ENCODE measurements around the gene SAG.
"Not testable (repeated sequence)": the region's sequence is repeated elsewhere in the genome, so short reads cannot be mapped to it uniquely, and the experiment has no call there.

Gene SAG

GRCh38 chr2:233358335-233358734 is 50.7 kb downstream of the SAG start:
- DNase-seq, result no peak

DNA sequence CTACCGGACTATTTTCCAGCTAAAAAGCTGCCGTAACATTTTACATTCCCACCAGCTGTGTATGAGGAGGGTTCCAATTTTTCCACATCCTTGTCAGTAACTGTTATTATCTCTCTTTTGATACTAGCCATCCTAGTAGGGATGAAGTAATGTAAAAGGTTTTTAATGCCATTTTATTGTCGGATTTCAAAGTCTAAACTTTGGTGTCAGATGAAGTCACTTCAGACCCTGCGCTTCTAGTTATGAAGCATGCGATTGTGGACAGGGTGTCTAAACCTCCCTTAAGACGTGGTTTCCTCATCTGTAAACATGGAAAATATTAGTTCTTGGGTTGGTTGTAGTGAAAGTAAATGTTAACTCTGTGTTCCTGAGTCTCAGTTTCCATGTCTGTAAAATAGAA is 51.3 kb downstream of the SAG start:
- no peak for DNase-seq

GRCh38 chr2:233359823-233360222 is 52.2 kb downstream of the SAG start:
- no peak for DNase-seq

DNA sequence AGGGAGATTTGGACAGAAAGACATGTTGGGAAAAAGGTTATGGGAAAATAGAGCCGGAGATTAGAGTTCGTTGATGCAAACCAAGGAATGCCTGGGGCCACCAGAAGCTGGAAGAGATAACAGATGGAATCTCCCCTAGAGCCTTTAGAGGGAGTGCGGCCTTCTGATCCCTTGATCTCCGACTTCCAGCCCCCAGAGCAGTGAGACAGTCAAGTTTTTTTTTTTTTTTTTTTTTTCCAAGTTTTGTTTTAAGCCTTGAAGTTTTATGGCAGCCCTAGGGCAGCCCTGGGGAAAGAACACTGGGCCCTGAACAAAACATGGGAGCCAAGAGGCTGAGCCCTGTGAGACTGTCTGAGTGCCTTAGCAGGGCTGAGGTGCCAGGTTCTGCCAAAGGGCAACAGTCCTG is 53.2 kb downstream of the SAG start:
- no peak for DNase-seq

DNA sequence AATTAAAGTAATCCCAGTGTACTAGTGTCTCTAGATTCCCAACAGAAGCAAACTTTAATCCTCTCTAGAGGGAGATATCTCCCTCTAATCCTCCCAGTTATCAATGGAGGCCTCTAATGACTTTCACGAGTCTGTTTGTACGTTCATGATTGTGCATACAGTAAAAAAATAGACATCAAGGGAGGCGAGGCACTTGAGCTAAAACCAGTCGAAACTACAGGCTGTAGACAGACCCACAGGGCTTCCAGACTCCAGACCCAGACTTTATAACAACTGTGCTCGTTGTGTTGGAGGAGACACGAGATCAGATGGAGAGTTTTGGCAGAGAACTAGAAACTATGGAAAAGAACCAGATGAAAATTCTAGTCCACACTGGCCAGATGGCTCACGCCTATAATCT is 53.7 kb downstream of the SAG start:
- DNase-seq, result no peak

DNA sequence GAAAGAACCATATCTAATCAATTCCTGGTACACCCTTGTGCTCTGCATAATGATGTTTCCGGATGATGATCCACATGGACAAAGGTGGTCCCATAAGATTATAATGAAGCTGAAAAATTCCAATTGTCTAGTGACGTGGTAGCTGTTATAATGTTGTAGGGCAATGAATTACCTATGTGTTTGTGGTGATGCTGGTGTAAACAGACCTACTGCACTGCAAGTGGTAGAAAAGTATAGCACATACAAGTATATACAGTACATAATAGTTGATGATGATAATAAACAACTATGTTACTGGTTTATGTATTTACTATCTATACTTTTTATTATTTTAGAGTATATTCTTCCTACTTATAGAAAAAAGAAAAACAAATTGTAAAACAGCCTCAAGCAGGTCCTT is 55.1 kb downstream of the SAG start:
- no peak for DNase-seq

GRCh38 chr2:233363744-233364235 is 56.2 kb downstream of the SAG start:
- DNase-seq, result no peak

- no peak for DNase-seq
Measured at GRCh38 chr2:233365861-233366520, 58.4 kb downstream of the SAG start.

DNA sequence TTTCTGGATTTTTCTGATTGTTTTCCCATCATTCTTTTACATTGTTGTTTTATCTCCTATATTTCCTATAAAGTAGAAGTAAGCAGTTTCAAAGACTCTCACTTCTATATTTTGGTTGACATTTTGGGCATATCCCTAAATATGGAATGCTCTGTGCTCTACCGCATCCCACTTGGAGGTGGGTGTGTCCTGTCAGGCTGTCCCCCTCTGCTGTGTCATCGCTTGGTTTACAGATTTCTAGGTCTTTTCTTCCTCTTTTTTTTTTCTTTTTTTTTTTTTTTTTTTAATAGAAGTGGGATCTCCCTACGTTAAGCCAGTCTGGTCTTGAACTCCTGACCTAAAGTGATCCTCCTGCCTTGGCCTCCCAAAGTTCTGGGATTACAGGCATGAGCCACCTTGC is 60.0 kb downstream of the SAG start:
- DNase-seq, result no peak

DNA sequence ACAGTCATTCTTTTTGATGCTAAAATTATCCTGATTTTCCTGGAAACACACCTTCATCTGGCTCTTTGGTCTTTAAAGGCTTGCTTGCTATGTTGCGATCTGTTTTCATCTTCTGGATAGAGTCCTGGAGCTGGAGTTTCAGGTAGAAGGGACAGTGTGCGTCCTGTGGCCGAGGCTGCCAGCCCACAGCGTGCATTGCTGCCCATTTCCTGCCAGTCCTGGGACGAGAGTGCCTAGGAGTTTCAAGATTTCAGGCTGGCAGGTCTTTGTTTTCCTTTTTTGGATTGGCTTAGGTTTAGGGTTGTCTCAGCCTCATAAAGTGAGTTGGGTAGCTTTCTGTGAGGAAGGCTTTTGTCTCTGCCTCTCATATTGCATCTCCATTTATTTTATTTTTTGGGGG is 61.1 kb downstream of the SAG start:
- no peak for DNase-seq

GRCh38 chr2:233369462-233369861 is 61.8 kb downstream of the SAG start:
- DNase-seq, result no peak

DNA sequence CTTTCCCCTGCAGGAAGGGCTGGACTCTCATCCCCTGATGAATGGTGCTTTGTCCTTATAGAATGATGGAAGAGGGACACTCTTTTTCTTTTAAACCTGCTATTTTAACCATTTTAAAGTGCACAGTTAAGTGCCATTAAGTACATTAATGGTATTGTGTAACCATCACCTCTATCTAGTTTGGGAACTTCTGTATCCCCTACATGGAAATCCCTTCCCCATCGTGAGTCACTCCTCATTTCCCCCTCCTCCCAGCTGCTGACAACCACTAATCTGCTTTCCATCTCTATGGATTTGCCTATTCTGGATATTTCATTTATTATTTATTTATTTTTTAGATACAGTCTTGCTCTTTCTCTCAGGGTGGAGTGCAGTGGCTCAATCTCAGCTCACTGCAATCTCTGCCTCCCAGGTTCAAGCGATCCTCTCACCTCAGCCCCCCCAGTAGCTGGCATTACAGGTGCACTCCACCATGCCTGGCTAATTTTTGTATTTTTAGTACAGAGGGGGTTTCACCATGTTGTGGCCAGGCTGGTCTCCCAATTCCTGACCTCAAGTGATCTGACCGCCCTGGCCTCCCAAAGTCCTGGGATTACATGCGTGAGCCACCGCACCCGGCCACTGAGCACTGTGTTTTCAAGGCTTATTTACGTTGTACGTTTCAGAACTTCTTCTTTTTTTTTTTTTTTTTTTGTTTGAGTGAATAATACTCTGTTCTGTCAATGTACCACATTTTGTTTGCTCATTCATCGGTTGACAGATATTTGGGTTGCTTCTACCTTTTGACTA is 62.5 kb downstream of the SAG start:
- DNase-seq, result no peak

DNA sequence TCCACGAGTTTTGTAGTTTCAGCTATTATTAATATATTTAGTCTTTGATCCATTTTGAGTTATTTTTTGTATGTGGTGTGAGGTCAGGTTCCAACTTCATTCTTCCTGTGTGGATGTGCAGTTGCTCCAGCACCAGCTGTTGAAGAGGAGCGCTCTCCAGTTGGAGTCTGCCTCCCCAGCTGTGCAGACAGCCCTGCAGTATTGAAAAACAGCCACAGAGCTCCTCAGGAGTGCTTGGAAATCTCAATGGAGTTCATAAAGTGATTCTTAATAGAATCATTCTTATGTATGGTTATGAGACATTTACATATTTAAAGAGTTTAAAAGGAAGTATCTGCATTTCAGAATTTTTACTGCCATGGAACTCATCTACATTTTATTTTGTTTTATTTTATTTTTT is 64.0 kb downstream of the SAG start:
- DNase-seq, result no peak

- no peak for DNase-seq
Measured at GRCh38 chr2:233372855-233373254, 65.2 kb downstream of the SAG start.

GRCh38 chr2:233373316-233373715 is 65.7 kb downstream of the SAG start:
- no peak for DNase-seq

DNA sequence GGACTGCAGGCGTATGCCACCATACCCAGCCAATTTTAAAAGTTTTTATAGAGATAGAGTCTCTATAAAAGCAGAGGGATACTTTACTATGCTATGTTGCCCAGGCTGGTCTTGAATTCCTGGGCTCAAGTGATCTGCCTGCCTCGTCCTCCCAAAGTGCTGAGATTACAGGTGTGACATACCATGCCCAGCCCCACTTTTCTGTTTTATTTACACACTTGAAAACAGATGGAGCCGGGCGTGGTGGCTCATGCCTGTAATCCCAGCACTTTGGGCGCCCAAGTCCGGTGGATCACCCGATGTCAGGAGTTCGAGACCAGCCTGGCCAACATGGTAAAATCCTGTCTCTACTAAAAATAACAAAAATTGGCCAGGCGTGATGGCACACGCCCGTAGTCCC is 67.2 kb downstream of the SAG start:
- DNase-seq, result not testable (repeated sequence)

- no peak for DNase-seq
Measured at GRCh38 chr2:233375490-233376314, 68.1 kb downstream of the SAG start.

DNA sequence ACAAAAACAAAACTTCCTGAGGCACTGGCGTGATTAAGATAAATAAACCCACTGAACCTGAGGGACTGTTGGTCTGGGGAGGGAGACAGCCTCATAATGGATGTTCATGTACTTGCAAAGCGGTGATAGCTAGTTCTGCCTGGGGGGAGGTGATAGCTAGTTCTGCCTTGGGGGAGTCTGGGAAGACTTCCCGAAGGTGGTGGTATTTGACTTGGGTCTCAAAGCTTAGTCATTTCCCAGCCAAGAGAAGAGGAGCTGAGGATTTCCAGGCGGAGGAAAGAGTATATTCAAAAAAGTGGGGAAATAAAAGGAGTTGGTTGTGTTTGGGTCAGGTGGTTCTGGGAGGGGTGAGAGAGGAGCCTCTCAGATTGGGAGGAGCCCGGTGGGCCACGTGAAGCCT is 71.4 kb downstream of the SAG start:
- no peak for DNase-seq

DNA sequence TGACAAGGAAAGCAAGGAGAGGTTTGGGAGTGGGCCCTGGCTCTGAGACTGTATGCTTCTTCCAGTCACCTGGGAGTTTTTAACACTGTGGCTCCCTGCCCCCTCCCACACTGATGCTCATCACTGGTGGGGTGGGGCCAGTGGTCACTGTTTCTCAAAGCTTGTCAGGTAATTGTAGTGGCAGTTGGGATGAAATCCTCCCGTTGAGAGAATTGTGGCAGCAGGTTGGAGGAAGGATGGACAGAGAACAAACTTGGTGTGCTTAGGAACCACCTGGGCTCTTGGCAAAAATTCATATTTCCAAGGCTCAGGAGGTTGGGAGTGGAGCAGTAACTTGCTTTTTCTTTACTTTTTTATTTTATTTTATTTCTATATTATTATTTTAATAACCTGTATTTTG is 71.8 kb downstream of the SAG start:
- no peak for DNase-seq

GRCh38 chr2:233380132-233380895 is 72.7 kb downstream of the SAG start:
- no peak for DNase-seq

DNA sequence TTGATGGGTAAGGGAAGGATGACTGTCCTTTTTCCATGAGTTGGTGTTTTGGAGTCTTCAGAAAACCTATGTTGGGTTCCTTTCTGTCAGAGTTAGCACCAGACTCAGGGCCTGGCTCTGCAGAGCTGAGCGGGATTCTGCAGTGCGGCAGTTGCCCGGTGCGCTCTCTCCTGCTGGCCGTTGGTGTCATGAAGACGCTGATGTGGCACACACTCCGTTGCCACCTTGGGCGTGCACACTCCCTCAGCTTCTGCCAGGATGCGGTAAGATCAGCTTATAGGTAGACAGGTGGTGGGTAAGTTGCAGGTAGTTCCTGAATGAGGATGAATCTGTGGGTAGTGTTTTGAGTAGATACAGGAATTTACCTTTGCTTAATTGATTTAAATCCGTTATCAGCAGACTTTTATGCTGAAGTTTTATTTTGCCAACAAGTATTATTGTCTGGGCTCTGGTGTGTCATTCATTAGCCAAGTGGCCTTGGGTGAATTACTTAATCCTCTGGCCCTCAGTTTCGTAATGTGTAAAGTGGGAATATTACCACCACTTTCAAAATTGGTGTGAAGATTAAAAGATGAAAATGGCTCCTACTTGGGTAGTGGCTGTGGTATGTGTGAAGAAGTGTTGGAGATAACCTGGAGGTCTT is 73.5 kb downstream of the SAG start:
- no peak for DNase-seq

DNA sequence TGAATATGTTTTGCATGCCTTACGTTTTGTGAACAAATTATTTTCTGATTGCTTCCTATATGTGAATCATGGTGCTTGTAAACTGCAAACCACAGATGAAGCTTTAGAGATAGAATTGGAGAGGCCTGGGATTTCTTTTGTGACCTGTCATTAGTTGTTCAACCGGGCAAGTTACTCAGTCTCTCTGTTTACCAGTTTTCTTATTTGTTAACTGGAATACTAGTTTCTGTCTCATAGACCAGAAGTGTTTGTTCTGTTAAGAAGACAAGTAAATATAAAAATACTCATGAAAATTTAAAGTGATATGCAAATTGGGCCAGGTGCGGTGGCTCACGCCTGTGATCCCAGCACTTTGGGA is 74.0 kb downstream of the SAG start:
- DNase-seq, result no peak

GRCh38 chr2:233384015-233384414 is 76.4 kb downstream of the SAG start:
- DNase-seq, result no peak
